Activated gamma-delta T cell treated with anti-CD3 and anti-CD28 coated beads, Interleukin-2, amount 50 U/mL, for 16 hours (primary cell): ENCODE measurements around the gene PTRH2.
"Not testable (repeated sequence)": the region's sequence is repeated elsewhere in the genome, so short reads cannot be mapped to it uniquely, and the experiment has no call there.

Experiments used
- DNase-seq: peaks from one replicate; pipeline ENCODE4 v3.0.0-alpha.2; 2020; ENCODE audit warnings: low read depth

Gene PTRH2

GRCh38 chr17:59707149-59707970 is at the start of gene PTRH2, which contains the start of gene VMP1:
Gene PTRH2 (minus strand): TSS chr17:59707430. CDS start chr17:59697978, 9,452 bp downstream.
Gene VMP1 (plus strand): TSS chr17:59707654. CDS start chr17:59731447, 23,793 bp downstream.
- peak; percentile 82 for DNase-seq

- DNase-seq, result no peak
Measured at GRCh38 chr17:59756236-59756818, 49.1 kb upstream of the PTRH2 start.

DNA sequence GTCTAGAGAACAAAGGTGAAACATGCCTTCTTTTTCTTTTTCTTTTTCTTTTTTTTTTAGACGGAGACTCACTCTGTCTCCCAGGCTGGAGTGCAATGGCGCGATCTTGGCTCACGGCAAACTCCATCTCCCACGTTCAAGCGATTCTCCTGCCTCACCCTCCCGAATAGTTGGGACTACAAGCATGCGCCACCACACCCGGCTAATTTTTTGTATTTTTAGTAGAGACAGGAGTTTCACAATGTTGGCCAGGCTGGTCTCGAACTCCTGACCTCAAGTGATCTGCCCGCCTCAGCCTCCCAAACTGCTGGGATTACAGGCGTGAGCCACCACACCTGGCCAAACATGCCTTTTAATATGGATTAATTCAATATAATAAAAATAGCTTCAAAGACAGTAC is 47.8 kb upstream of the PTRH2 start:
- not testable (repeated sequence) for DNase-seq

DNA sequence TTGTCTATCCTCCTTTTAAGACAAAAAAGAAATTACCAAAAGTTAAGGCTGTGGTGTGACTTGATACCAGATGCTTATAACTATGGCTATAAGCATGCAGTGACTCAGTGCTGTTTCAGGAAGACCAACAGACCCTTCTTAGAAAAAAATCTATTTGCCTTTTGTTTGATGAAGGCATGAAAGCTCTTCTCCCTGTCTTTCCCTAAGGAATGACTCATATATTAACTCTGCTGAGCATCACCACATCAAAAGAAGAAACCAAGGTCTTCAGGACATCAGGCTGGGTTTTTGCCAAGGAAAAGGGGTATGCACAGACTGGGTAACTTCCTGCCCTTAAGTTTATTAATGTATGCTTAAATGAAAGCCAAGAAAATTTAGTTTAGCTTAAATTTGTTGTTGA is 47.3 kb upstream of the PTRH2 start:
- peak; percentile 3 for DNase-seq

DNA sequence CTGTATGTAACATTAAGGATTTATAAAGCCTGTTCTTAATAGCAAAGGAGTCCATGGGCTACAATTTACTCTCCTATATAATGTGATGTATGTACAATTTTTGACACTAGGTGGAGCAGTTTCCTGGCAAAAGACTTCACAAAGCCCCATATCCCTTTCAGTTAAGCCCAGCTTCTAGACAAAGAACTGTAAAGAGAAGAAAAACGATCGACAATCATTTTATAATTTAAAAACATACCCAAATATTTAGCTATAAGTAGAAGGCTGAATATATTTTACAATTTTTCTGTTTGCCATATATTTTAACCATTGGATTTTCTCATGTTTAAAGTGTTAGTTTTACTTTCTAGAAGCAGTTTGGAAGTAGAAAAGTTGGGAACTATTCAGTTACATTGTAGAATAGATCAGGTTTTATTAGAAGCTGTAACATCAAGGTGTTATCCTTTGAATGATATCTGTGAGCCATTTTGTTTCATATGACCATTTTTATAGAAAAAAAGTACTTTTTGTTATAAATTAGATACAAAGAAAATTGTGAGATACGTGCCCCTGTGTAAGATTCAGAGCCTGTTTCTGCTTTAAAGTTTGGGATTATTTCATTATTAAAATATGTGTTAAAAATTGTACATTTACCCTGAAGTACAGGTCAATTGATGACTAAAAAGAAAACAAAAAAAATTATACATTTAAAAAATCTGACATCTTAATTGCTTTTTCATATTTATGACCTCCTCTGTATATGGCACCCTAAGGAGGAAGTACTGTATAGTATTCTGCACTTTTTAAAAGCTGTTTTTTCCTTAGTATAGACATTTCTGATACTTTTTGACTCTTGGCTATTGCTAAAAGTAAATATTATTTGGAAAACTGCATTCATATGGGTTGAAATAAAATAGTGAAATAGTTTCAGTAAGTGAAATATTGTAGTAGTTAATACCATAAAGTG is 46.6 kb upstream of the PTRH2 start:
- DNase-seq, result no peak

DNA sequence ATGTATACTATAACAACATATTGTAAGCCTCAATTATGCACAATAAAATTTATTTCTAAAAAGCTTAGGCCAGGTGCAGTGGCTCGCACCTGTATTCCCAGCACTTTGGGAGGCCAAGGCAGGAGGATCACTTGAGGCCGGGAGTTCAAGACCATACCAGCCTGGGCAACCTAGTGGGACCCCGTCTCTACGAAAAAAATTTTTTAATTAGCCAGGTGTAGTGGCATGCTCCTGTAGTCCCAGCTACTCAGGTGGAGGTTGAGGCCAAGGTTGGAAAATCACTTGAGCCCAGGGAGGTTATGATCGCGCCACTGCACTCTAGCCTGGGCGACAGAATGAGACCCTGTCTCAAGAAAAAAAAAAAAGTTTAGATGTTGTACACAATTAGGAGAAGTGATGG is 45.7 kb upstream of the PTRH2 start:
- DNase-seq, result no peak

DNA sequence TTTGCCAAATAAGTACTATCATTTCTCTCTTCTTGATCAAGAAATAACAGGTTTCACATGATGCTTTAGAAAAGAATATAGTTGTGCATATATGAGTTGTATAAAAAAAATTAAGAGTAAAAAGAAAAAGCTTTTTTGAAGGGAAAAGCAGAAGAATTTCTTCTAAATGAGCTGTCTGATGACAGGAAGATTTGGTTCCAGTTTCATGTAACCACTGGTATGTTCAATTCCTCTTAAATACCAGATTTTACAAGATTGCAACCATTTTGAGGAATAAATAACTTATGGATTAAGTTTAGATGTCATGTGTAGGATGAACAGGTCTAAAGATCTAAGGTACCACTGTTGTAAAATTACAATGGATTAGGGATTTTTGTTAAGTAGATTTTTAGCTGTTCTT is 45.2 kb upstream of the PTRH2 start:
- DNase-seq, result no peak

GRCh38 chr17:59751955-59752413 is 44.8 kb upstream of the PTRH2 start:
- DNase-seq, result no peak

GRCh38 chr17:59748591-59748990 is 41.4 kb upstream of the PTRH2 start:
- DNase-seq, result no peak

- DNase-seq, result no peak
Measured at GRCh38 chr17:59746849-59747445, 39.7 kb upstream of the PTRH2 start.

DNA sequence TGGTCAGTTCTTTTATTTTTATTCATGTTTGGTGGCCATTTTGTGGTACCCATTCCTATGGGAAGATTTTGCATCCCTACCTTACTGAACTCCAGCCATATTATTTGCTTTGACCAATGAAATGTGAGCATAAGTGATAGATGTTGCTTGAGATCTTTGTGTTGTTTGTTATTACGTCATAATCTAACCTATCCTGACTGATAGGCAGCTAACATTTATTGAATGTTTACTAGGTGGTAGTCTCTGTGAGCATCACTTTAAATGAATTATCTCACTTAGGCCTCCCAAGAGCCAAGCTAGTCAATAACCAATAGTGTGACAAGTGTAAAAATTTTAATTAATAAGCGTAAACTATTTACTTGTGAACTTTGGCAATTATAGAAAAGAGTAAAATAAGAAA is 37.8 kb upstream of the PTRH2 start:
- no peak for DNase-seq

GRCh38 chr17:59743842-59744241 is 36.6 kb upstream of the PTRH2 start:
- no peak for DNase-seq

- DNase-seq, result no peak
Measured at GRCh38 chr17:59737324-59737723, 30.1 kb upstream of the PTRH2 start.

- DNase-seq, result no peak
Measured at GRCh38 chr17:59734226-59734625, 27.0 kb upstream of the PTRH2 start.

DNA sequence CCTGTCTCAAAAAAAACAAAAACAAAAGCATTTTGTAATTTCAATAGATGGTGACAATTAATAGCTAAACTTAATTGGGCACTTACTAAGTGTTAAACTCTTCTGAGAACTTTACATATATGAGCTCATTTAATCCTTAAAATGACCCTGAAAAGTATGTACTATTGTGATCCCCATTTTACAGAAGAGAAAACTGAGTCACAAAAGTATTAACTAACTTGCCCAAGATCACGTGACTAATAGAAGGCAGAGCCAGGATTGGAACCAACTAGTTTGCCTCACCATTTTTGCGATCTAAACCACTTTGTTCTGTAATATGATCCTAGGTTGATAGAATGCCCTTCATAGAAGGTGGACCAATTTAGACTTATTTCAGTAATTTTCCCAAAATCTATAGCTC is 26.5 kb upstream of the PTRH2 start:
- DNase-seq, result no peak

GRCh38 chr17:59730268-59730834 is 23.1 kb upstream of the PTRH2 start:
- DNase-seq, result no peak

DNA sequence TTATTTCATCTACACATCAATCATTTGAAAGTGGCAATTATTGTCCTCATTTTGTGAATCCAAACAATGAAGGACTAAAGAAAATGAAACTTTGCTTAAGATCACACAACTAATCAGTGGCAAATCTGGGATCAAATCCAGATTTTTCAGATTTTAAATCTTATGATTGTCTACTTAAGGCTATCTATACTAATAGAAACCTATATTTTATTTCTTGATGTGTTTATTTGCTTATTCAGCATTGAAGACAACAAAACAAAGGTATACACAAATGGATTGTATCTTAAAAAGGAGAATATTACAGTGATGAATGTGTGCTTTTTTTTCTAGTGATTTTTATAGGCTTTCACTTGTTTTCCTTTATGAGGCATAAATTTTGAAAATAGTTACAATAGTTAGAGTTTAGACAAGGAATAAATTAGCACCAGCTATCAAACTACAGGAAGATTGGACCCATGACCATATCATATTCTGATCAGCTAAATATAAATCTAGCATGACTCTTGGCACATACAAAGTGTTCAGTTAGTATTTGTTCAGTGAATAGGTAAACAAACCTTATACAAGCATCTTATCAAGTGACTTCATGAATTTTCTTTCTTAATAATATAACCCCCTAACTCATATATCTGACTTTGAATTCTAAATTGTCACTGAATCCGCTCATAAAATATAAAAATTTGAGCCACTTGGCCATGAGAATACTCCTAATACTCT is 20.7 kb upstream of the PTRH2 start:
- no peak for DNase-seq

DNA sequence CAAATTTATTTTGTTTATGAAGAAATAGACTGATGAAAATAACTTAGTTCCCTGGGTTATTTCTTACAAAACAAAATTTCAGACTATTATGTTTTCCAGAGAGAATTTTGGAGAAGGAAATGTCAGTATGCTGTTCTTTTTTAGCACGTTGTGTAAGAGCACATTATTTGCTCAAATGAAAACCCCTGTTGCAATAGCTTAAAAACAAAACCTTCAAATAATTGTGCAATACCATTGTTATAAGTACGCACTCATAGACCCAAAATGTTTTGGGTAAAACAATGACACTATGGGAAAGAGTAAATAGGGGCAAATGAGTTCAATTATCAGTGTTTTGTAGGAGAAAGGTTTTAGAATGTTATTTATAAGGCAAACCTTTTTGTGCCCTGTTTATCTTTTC is 18.5 kb upstream of the PTRH2 start:
- DNase-seq, result no peak

DNA sequence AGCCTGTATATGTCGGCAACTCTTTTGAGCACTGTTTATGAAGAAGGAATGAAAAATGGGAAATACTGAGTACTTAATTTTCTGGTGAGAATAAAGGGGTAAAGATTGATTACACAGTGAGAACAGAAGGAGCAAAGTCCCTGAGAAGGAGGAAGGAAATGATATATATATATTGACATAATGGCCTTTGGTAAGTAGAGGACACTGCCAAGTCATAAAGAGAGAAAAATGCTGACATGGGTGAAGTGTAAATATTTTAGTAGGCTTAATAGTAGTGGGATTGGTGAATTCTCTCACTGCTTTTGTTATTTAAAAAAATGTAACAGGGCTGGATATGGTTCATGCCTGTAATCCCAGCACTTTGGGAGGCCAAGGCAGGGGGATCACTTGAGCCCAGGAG is 16.4 kb upstream of the PTRH2 start:
- DNase-seq, result no peak

DNA sequence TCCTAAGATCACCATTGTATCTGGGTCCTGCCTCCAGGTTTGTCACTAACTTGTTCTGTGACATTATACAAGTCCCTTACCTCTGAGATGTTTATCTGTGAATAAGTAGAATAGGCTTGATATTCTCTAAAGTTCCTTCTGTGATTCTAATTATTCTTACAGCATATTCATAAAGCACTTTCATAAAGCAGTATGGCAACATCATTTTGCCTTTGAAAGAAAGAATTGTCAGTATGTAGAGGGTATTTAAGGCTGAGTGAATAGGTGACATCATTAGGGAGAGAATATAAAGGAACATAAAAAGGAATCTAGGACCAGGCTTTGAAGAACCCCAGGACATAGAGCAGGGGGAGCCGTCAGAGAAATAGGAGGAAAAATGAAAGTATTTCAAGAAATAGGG is 15.8 kb upstream of the PTRH2 start:
- no peak for DNase-seq

DNA sequence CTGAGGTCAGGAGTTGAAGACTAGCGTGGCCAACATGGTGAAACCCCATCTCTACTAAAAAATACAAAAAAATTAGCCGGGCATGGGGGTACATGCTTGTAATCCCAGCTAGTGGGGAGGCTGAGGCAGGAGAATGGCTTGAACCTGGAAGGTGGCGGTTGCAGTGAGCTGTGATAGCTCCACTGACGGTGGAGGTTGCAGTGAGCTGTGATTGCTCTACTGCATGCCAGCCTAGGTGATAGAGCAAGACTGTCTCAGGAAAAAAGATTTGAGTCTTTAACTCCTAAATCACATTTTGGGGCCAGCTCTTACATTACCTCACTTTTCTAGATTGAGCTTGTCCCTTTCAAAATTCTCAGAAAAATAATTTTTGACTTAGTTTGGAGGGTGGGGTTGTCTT is 15.4 kb upstream of the PTRH2 start:
- no peak for DNase-seq
